Endothelial cell of umbilical vein (primary cell): ENCODE results near the gene NT5C1A. TPM values are rescaled to one million over a fixed set of nuclear protein-coding genes. Genes with fewer than 3 reads are reported as not detected.

Source experiments
- BruUV-seq: library from RNA; stranded (reverse); fragments of 400-500 nt; replicated peaks from 2 replicates; lab custom pipeline; 2021; lab: Mats Ljungman, UMichigan
- CTCF ChIA-PET: fragments of 300-600, 350-600 bp; sonication (Branson Sonifier 250); formaldehyde crosslinking; loops from one replicate; lab custom pipeline; 2021; ENCODE audit warnings: antibody characterized with exemption, inconsistent platforms; lab: Charles Lee
- POLR2A ChIA-PET: fragments of 300-600, 350-600 bp; sonication (Branson Sonifier 250); formaldehyde crosslinking; loops from one replicate; lab custom pipeline; 2021; ENCODE audit warnings: antibody characterized with exemption, inconsistent platforms; lab: Charles Lee
- DNase-seq: peaks from one replicate; pipeline ENCODE4 v3.0.0-alpha.2; 2011; ENCODE audit warnings: low read depth, low spot score
- FAIRE-seq: peaks from 2 replicates; lab custom pipeline; 2011; peaks lifted over from hg19 to GRCh38; lab: Jason Lieb, UNC
- H2AFZ ChIP-seq: 2 replicates; pipeline ENCODE4 v1.6.0; 2012; ENCODE audit warnings: low read depth, low read length, control low read depth, inconsistent platforms
- H3K27ac ChIP-seq: 2 replicates; pipeline ENCODE4 v1.5.1; 2011; ENCODE audit warnings: low read depth, mild to moderate bottlenecking, control low read depth, low read length, moderate library complexity; ENCODE audit not compliant: insufficient read depth
- H3K27me3 ChIP-seq, 2 experiments: 2 replicates each; pipeline versions ENCODE4 v1.6.0 to v1.6.1; 2011; ENCODE audit warnings: low read length in 2 of 2, mixed read lengths in 1 of 2; ENCODE audit not compliant: control insufficient read depth in 2 of 2, insufficient read depth in 2 of 2
- H3K36me3 ChIP-seq, 2 experiments: 2 replicates in 1 of 2; 3 replicates in 1 of 2; pipeline ENCODE4 v1.5.1; 2011; ENCODE audit warnings: low read length in 2 of 2, mild to moderate bottlenecking in 1 of 2, moderate library complexity in 1 of 2; ENCODE audit not compliant: control insufficient read depth in 2 of 2, insufficient read depth in 2 of 2; ENCODE audit errors: extremely low read depth in 1 of 2
- H3K4me1 ChIP-seq: 3 replicates; pipeline ENCODE4 v1.5.1; 2011; ENCODE audit warnings: mild to moderate bottlenecking, low read length; ENCODE audit not compliant: control insufficient read depth, insufficient read depth; ENCODE audit errors: extremely low read depth
- H3K4me2 ChIP-seq: 2 replicates; pipeline ENCODE4 v1.6.1; 2011; ENCODE audit warnings: low read length, control low read depth, mixed read lengths; ENCODE audit not compliant: insufficient read depth
- H3K4me3 ChIP-seq, 3 experiments: fragments of 200-600 bp in 1 of 3; sonication (generic), shearing (Covaris generic) in 1 of 3; replicated peaks in 1 of 3; 2 replicates each; pipeline ENCODE4 v1.5.1; 2011 to 2016; ENCODE audit warnings: control low read depth in 3 of 3, low read length in 3 of 3, mild to moderate bottlenecking in 2 of 3, inconsistent platforms in 1 of 3, low read depth in 1 of 3, moderate library complexity in 1 of 3; ENCODE audit not compliant: insufficient read depth in 1 of 3
- H3K79me2 ChIP-seq: 2 replicates; pipeline ENCODE4 v1.6.0; 2012; ENCODE audit warnings: low read length, inconsistent platforms; ENCODE audit not compliant: control insufficient read depth, insufficient read depth
- H3K9ac ChIP-seq: replicated peaks from 2 replicates; pipeline ENCODE3; 2011; ENCODE audit warnings: low read length, control low read depth; ENCODE audit not compliant: insufficient read depth; ENCODE audit errors: extremely low read depth
- H3K9me1 ChIP-seq: replicated peaks from 3 replicates; pipeline ENCODE4 v1.6.0; 2011; ENCODE audit warnings: mild to moderate bottlenecking, low read length; ENCODE audit not compliant: control insufficient read depth, insufficient read depth; ENCODE audit errors: extremely low read depth
- H3K9me3 ChIP-seq: replicated peaks from 2 replicates; pipeline ENCODE4 v1.5.1; 2012; ENCODE audit warnings: low read length, inconsistent platforms; ENCODE audit not compliant: control insufficient read depth, insufficient read depth
- H4K20me1 ChIP-seq: replicated peaks from 2 replicates; pipeline ENCODE3; 2011; ENCODE audit warnings: mild to moderate bottlenecking, low read length; ENCODE audit not compliant: control insufficient read depth, insufficient read depth; ENCODE audit errors: extremely low read depth
- EZH2 ChIP-seq: IDR thresholded peaks from 2 replicates; pipeline ENCODE4 v1.6.1; 2012; ENCODE audit warnings: borderline replicate concordance, low read depth, mild to moderate bottlenecking, moderate library complexity, low read length, inconsistent platforms; ENCODE audit not compliant: severe bottlenecking
- FOS ChIP-seq: IDR thresholded peaks from 2 replicates; pipeline ENCODE4 v1.6.1; 2011; ENCODE audit warnings: mild to moderate bottlenecking, low read length, moderate library complexity, borderline replicate concordance; ENCODE audit not compliant: insufficient read depth
- GATA2 ChIP-seq: IDR thresholded peaks from 2 replicates; pipeline ENCODE4 v1.7.0; 2011; ENCODE audit warnings: low read depth, mild to moderate bottlenecking, moderate library complexity, mixed read lengths, low read length; ENCODE audit not compliant: insufficient read length, insufficient read depth
- JUN ChIP-seq: IDR thresholded peaks from 2 replicates; pipeline ENCODE4 v1.6.1; 2011; ENCODE audit warnings: borderline replicate concordance, low read depth; ENCODE audit not compliant: insufficient read length, insufficient read depth
- MYC ChIP-seq: IDR thresholded peaks from one replicate; pipeline ENCODE4 v1.6.1; 2011; ENCODE audit warnings: mild to moderate bottlenecking, low read depth, low read length
- POLR2A ChIP-seq: IDR thresholded peaks from 2 replicates; pipeline ENCODE4 v1.6.1; 2012; ENCODE audit warnings: low read depth, mild to moderate bottlenecking, control low read depth, low read length
- POLR2AphosphoS5 ChIP-seq: IDR thresholded peaks from 2 replicates; pipeline ENCODE4 v1.6.1; 2012; ENCODE audit warnings: low read depth, mild to moderate bottlenecking, control low read depth, low read length, moderate library complexity; ENCODE audit not compliant: insufficient read depth
- dilution Hi-C: fragments of 300-500 bp; cut with MboI; formaldehyde crosslinking; loops from one replicate; pipeline ENCODE4 v1.15.0; 2019; ENCODE audit warnings: low sequenced_read_pairs; ENCODE audit not compliant: extremely low pct_ligation_motif_present
- intact Hi-C: fragments of 100-400 bp; cut with micrococcal nuclease; formaldehyde crosslinking; loops from one replicate; pipeline ENCODE4 v1.10.0; 2022
- polyA plus RNA-seq, 4 experiments: library from polyadenylated mRNA; depleted of rRNA in 3 of 4; stranded (reverse) in 3 of 4; unstranded in 1 of 4; fragments of >200 nt; gene quantifications; 2 replicates each; pipeline versions ENCODE4 v1.2.1 to v1.2.3, GENCODE V29; 2011 to 2012; ENCODE audit warnings: missing spikeins in 1 of 4
- total RNA-seq: library from RNA; stranded (reverse); gene quantifications from 2 replicates; pipeline ENCODE4 v1.2.3, GENCODE V29; 2021
- TF ChIP-seq, protein P1 (sequence below): IDR thresholded peaks from 2 replicates; pipeline ENCODE4 v1.6.1; 2011; ENCODE audit not compliant: insufficient read depth, insufficient read length
- TF ChIP-seq, protein P2 (sequence below), 2 donors: IDR thresholded peaks; 1 replicate in 1 of 2; 2 replicates in 1 of 2; pipeline ENCODE4 v1.5.1; 2011; ENCODE audit warnings: low read length in 2 of 2, mild to moderate bottlenecking in 2 of 2, moderate library complexity in 2 of 2, control low read depth in 1 of 2, inconsistent platforms in 1 of 2, low read depth in 1 of 2; ENCODE audit not compliant: insufficient read depth in 1 of 2; ENCODE audit errors: extremely low read depth in 1 of 2

NT5C1A gene
- total and polyA plus RNA-seq, 2 donors (not counting 3 experiments of a cell fraction or from before 2014, with no cell fraction given) = not detected

DNA sequence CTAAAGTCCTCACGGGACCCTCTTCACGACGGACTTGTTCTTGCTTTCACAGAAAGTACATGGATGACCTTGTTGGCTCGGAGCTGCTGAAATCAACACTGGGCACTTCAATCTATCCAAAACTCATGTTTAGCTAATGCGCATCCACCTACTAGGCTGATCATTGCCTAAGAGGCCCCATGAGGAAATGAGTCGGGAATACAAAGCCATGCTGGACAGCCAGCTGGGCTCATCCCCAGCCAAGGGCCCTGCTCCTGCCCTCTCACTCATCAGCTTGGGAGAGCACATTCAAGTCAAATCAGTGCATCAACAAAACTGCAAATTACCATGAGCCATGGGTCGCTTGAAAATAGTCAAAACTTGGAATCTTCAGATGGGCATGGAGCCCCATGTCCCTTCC is 17.6 kb downstream of the NT5C1A start:
- Histone ChIP-seq H3K9ac (no peak overlapping the region), H3K36me3 (no peaks in the 10 kb centered on the region), H3K4me1 (no peaks in the 10 kb centered on the region), H3K9me1 (no peaks in the 10 kb centered on the region), H3K27me3 (peaks cover 9 to 10% of the 10 kb centered on the region in 2 experiments), H4K20me1 (no peaks in the 10 kb centered on the region), H3K9me3 (no peaks in the 10 kb centered on the region), H3K27ac (no peak overlapping the region), H2AFZ (no peak overlapping the region), H3K4me2 (no peak overlapping the region), H3K79me2 (no peaks in the 10 kb centered on the region), H3K4me3 (no peak overlapping the region)
- FAIRE-seq = no peak
- dilution Hi-C loops (no loop called here), intact Hi-C loops (loop anchor here (5.0 kb wide), 1 partner anchor 68 kb away; no protein-coding TSS in a partner anchor)
- no TSS peak for BruUV-seq
- ChIA-PET CTCF (interaction anchor here (1.0 to 9.7 kb wide), 11 partner anchors 11 to 556 kb away, joined by 3 to 440 read pairs (median 9); partner anchors contain the start of gene NT5C1A), POLR2A (no interaction called here)
- TF ChIP-seq JUN (no peak), MYC (no peak), EZH2 (no peak), POLR2AphosphoS5 (no peak), GATA2 (no peak), FOS (no peak), POLR2A (no peak)
- TF ChIP-seq, protein P1, sequence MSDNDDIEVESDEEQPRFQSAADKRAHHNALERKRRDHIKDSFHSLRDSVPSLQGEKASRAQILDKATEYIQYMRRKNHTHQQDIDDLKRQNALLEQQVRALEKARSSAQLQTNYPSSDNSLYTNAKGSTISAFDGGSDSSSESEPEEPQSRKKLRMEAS = no peak
- TF ChIP-seq, protein P2, sequence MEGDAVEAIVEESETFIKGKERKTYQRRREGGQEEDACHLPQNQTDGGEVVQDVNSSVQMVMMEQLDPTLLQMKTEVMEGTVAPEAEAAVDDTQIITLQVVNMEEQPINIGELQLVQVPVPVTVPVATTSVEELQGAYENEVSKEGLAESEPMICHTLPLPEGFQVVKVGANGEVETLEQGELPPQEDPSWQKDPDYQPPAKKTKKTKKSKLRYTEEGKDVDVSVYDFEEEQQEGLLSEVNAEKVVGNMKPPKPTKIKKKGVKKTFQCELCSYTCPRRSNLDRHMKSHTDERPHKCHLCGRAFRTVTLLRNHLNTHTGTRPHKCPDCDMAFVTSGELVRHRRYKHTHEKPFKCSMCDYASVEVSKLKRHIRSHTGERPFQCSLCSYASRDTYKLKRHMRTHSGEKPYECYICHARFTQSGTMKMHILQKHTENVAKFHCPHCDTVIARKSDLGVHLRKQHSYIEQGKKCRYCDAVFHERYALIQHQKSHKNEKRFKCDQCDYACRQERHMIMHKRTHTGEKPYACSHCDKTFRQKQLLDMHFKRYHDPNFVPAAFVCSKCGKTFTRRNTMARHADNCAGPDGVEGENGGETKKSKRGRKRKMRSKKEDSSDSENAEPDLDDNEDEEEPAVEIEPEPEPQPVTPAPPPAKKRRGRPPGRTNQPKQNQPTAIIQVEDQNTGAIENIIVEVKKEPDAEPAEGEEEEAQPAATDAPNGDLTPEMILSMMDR (IDR thresholded peaks at IDR 0.05; ENCODE audit: extremely low read depth in 1 of 2, insufficient read depth in 1 of 2, low read depth in 1 of 2, low read length in 2 of 2) = no peak
- DNase-seq = no peak
